Activated T-helper 1 cell treated with Interleukin-2 at 50 U/mL for 16 hours (primary cell): ENCODE data around the gene FBXW5.

Experiments used
- DNase-seq: peaks from one replicate; pipeline ENCODE4 v3.0.0-alpha.2; 2020; ENCODE audit warnings: low read depth

Gene FBXW5

GRCh38 chr9:136947955-136948510, 3.5 kb upstream of the FBXW5 start:
- DNase-seq, result no peak

- no peak for DNase-seq
Observed at GRCh38 chr9:136947028-136947891, 2.7 kb upstream of the FBXW5 start.

- no peak for DNase-seq
Observed at GRCh38 chr9:136946228-136947027, 1.9 kb upstream of the FBXW5 start.

DNA sequence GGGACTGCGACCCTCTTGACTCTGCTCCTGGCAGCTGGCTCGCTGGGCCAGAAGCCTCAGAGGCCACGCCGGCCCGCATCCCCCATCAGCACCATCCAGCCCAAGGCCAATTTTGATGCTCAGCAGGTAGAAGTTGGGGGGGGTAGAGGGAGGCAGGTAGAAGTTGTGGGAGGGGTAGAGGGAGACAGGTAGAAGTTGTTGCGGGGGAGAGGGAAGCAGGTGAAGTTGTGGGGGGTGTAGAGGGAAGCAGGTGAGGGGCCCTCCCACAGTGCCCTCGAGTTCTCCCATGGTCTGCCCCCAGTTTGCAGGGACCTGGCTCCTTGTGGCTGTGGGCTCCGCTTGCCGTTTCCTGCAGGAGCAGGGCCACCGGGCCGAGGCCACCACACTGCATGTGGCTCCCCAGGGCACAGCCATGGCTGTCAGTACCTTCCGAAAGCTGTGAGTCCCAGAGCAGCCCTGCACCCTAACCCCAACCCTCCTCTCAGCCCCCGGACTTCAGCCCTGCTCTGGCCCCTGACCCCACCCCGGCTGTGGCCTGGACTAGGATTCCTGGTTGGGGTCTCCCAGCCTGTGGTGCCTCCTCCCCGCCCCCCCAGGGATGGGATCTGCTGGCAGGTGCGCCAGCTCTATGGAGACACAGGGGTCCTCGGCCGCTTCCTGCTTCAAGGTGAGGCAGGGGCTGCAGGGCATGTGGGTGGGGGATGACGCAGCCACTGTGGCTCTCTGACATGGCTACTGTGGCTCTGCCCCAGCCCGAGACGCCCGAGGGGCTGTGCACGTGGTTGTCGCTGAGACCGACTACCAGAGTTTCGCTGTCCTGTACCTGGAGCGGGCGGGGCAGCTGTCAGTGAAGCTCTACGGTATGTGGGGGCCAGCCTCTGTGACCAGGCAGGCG, 1.0 kb upstream of the FBXW5 start:
- DNase-seq, result no peak

DNA sequence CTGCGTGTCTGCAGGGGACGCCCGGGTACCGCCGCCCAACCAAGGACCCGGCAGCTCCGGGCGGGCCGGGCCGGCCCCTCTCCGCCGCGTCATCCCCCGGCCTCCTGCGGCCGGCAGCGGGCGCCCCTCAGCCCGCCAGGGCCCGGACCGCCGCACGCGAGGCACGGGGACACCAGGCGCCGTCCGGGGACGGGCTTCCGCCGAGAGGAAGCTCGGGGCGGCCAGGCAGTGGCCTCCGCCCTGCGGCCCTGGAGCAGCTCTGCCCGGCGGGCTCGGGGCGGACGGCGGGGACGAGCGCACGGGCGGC, 373 bp downstream of the FBXW5 start:
- DNase-seq, result no peak

GRCh38 chr9:136943291-136944211, 987 bp downstream of the FBXW5 start:
- DNase-seq, result no peak

DNA sequence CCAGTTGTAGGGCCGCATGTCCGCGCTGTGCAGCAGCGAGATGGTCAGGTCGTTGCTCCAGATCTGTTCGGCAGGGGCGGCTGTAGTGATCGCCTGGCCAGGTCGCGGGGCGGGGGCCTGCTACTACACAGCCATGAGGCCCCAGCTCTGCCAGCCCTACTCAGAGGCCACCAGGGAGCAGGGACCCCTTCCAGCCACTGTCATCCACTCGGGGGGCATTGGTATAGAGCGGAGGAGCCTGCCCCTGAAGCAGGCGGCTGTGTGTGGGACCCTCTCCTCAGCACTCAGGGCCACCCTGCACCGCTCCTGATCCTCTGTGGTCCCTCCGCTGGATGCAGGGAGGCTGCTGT, 1.7 kb downstream of the FBXW5 start:
- DNase-seq, result no peak

GRCh38 chr9:136942112-136942880, 2.2 kb downstream of the FBXW5 start:
- DNase-seq, result no peak

DNA sequence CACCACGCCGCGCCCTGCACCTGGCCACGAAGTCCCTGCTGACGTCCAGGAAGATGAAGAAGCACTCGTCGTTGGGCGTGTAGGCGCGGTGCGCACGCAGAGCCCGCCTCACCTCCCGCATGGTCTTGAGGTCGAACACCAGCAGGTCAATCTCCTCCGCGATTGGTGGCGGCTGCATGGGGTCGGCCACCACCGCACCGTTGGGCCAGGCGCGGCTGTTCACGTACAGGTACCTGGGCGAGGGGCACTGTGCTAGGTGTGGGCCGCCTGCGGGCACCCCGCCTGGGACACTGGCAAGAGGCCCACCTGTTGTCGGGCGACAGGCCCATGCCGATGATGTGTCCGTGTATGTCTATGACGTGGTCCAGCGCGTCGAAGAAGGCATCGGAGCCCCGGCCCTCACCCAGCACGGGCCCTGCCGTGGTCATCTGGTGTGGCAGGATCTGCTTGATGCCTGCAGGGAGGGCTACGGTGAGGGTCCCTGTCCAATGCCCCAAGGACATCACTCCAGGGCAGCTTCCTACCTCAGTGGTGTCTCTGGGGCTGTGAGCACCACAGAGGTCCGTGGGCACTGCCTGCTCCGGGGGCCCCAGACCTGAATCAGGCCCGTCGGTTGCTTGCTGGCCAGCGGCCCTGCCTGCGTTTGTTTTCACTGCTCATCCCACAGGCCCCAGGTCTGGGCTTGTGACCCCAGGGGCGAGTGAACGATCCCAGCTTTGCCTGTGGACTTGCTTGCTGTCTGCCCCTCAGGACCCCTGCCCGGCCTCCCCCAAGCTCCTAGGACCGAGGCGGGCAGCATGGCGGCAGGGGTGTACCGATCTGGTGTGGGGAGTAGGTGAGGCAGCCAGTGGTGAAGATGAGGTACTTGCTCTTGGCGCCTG, 3.1 kb downstream of the FBXW5 start:
- no peak for DNase-seq

DNA sequence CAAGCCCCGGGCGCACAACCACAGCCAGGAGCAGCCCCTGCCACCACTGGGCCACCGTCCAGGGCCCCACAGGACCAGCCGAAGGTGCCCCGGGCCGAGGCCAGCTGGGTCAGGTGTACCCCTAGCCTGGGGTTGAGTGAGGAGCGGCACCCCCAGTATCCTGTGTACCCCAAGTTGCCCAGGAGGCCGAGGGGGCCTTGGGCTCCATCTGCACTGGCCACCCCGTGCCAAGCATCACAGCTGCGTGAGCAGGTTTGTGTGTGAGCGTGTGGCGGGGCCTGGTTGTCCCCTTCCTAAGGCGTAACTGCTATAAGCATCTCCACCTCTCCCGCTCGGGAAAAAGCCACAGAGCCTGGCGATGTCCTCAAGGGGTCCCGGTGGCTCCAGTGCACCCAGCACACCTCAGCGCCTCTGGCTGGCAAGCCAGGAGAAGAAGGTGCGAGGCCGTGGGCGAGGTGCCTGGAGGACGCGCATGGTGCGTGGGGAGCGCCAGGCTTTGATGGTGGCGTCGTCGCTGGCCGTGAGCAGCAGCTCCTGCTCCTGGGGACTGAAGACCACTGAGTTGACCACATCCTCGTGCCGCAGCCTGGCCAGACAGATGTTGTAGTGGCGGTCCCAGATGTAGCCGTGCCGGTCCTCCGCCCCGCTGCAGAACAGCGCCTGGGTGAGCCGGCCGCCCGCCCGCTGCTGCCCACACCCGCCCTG, 3.9 kb downstream of the FBXW5 start:
- no peak for DNase-seq

DNA sequence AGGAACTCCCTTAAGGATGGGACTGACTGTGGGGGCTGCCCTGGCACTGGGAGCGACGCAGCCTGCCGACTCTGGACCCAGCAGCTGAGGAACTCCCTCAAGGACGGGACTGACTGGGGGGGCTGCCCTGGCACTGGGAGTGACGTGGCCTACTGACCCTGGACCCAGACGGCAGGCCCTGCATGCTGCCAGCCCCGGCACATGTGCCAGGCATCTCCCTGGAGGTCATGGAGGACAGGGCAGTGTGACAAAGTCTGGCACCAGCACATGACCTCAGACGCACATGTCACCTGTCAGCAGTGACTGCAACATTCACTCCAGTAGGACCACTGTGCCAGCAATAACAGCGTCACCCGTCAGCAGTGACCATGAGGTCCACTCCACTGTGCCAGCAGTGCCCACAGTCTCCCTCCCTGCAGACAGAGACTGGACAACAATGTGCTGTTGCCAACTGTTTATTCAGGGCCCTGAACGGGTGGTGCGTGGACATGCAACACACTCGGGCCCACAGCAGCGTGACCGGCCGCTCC, 4.5 kb downstream of the FBXW5 start:
- DNase-seq, result no peak

DNA sequence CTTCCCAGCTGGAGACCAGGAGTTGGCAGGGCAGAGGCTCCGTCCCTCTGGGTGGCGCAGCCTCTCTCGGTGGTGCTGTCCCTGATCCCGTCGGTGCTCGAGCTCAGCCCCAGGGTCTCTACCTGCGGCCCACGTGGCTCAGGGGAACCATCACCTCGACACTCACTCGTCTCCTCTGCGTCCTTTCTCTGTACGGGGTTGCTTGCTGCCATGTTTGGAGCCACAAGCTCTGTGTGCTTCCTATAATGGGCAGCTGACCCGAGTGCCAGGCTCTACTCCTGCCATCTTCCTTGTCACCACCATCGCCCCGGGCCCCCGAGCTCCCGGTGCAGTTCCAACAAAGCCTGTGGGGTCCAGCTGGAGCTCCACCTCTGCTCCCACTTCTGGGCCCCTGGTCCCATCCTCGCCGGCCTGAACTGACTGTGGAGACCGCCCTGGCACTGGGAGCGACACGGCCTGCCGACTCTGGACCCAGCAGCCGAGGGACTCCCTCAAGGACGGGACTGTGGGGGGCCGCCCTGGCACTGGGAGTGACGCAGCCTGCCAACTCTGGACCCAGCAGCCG, 5.0 kb downstream of the FBXW5 start:
- DNase-seq, result no peak

GRCh38 chr9:136937186-136938001, 7.1 kb downstream of the FBXW5 start:
- no peak for DNase-seq

- no peak for DNase-seq
Observed at GRCh38 chr9:136936645-136937170, 7.8 kb downstream of the FBXW5 start.

DNA sequence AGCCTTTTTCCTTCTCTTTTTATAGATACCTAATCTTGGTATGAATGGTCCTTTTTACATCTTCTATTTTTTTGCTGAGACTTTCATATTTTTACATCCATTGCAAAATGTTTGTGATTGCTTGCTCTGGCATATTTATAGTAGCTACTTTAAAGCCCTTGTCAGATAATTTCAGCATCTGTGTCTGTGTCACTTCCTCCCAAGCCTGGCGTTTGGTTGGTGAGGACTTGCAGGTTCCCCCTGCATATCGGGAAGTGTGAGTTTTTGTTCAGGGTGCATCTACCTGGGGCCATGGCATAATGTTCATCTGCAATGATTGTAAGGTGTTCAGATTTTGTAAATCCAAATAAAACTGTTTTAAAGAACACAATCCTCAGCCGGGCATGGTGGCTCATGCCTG, 8.9 kb downstream of the FBXW5 start:
- no peak for DNase-seq

GRCh38 chr9:136934277-136934676, 10.3 kb downstream of the FBXW5 start:
- no peak for DNase-seq

DNA sequence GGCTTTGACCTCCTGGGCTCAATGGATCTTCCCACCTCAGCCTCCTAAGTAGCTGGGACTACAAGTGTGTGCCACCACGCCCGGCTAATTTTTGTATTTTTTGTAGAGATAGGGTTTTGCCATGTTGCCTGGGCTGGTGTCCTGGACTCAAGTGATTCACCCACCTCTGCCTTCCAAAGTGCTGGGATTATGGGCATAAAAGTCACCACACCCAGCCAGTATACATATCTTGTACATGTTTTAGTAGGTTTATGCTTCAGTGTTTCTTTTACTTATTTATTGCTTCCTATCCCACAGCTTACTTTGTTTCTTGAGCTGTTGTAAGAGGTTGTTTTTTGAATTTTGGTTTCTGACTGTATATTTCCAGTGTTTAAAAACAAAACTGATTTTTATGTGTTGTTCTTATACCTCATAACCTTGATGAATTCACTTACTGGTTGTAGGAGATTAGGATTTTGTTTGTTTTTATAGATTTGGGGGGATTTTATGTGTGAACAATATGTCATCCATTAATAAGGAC, 12.9 kb downstream of the FBXW5 start:
- no peak for DNase-seq
